Measurements from ENCODE around the gene IGDCC3. TPM values are rescaled to one million over a fixed set of nuclear protein-coding genes. Genes with fewer than 3 reads are reported as not detected.

Gene IGDCC3
- total and polyA plus RNA-seq, 2 experiments from 2014 or later, result not detected

DNA sequence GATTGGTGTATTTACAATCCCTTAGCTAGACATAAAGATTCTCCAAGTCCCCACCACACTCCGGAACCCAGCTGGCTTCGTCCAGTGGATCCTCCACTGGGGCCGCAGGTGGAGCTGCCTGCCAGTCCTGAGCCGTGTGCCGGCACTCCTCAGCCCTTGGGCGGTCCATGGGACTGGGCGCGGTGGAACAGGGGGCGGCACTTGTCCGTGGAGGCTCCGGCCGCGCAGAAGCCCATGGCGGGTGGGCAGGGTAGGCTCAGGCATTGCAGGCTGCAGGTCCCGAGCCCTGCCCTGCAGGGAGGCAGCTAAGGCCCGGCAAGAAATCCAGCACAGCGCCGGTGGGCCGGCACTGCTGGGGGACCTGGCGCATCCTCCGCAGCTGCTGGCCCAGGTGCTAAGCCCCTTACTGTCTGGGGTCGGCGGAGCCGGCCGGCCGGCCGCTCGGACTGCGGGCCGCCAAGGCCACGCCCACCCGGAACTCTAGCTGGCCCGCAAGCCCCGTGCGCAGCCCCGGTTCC is 76.8 kb downstream of the IGDCC3 start:
- in situ Hi-C loops (cut with MboI), result no loop called here
- 94 to 96% methylated on average over 12 to 28 of the region's 36 CpGs for WGBS, 2 experiments (ENCODE audit: low coverage in 1 of 2, low lambda C conversion rate in 2 of 2, missing lambda C conversion rate in 2 of 2)

DNA sequence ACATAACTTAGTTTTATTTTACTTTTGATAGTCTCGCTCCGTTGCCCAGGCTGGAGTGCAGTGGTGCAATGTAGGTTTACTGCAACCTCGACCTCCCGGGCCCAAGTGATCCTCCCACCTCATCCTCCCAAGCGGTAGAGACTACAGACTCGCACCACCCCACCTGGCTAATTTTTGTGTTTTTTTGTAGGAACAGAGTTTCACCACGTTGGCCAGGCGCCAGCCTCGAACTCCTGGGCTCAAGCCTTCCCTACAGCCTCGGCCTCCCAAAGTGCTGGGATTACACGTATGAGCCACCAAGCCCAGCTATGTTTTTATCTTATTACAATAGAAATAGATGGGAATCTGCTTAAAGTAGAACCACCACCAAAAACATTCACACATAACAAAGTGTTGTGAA is 79.1 kb downstream of the IGDCC3 start:
- TF ChIP-seq EZH2phosphoT487 (IDR thresholded peaks at IDR 0.05; ENCODE audit: insufficient read depth, low read depth) (no peak), EZH2 (IDR thresholded peaks at IDR 0.05; ENCODE audit: insufficient read depth, poor library complexity, severe bottlenecking) (no peak)
- no peak overlapping the region for H3K4me3 ChIP-seq
- WGBS, 2 experiments (ENCODE audit: low coverage in 1 of 2, low lambda C conversion rate in 2 of 2, missing lambda C conversion rate in 2 of 2), result 64% methylated on average over 11 of the region's 11 CpGs
- peaks cover 15% of the 10 kb centered on the region for H3F3A ChIP-seq (ENCODE audit: insufficient read depth)
- no peak overlapping the region for H2AFZ ChIP-seq
- H3K4me2 ChIP-seq (ENCODE audit: unreplicated experiment), result no peak overlapping the region
- H3K36me3 ChIP-seq (ENCODE audit: low read depth), result no peaks in the 10 kb centered on the region
- no peak overlapping the region for H3K27ac ChIP-seq
- H3K9ac ChIP-seq, result no peak overlapping the region
- in situ Hi-C loops (cut with MboI), result no loop called here
- no peaks in the 10 kb centered on the region for H3K9me3 ChIP-seq (ENCODE audit: low read depth)
- no peaks in the 10 kb centered on the region for H4K20me1 ChIP-seq (ENCODE audit: insufficient read depth)
- no peaks in the 10 kb centered on the region for H3K27me3 ChIP-seq (replicated peaks; ENCODE audit: insufficient read depth)
- H3K9me2 ChIP-seq (ENCODE audit: insufficient read depth), result no peaks in the 10 kb centered on the region
- H3K79me2 ChIP-seq (ENCODE audit: insufficient read depth), result no peaks in the 10 kb centered on the region
- peaks cover 10% of the 10 kb centered on the region for H3K4me1 ChIP-seq (ENCODE audit: insufficient read depth)
- no peak for DNase-seq

More for the DNA sequence above, 76.8 kb downstream of the IGDCC3 start:
- Histone ChIP-seq H3K9ac (no peak overlapping the region), H3K4me3 (no peak overlapping the region), H3K27me3 (replicated peaks; ENCODE audit: insufficient read depth) (no peaks in the 10 kb centered on the region), H4K20me1 (ENCODE audit: insufficient read depth) (no peaks in the 10 kb centered on the region), H3K27ac (no peak overlapping the region), H3K4me2 (ENCODE audit: unreplicated experiment) (no peak overlapping the region), H3K79me2 (ENCODE audit: insufficient read depth) (no peaks in the 10 kb centered on the region), H2AFZ (no peak overlapping the region), H3K36me3 (ENCODE audit: low read depth) (no peaks in the 10 kb centered on the region), H3F3A (ENCODE audit: insufficient read depth) (peaks cover 26% of the 10 kb centered on the region), H3K4me1 (ENCODE audit: insufficient read depth) (peaks cover 10% of the 10 kb centered on the region), H3K9me3 (ENCODE audit: low read depth) (no peaks in the 10 kb centered on the region), H3K9me2 (ENCODE audit: insufficient read depth) (no peaks in the 10 kb centered on the region)
- TF ChIP-seq EZH2phosphoT487 (IDR thresholded peaks at IDR 0.05; ENCODE audit: insufficient read depth, low read depth) (no peak), EZH2 (IDR thresholded peaks at IDR 0.05; ENCODE audit: insufficient read depth, poor library complexity, severe bottlenecking) (no peak)
- DNase-seq, result no peak

DNA sequence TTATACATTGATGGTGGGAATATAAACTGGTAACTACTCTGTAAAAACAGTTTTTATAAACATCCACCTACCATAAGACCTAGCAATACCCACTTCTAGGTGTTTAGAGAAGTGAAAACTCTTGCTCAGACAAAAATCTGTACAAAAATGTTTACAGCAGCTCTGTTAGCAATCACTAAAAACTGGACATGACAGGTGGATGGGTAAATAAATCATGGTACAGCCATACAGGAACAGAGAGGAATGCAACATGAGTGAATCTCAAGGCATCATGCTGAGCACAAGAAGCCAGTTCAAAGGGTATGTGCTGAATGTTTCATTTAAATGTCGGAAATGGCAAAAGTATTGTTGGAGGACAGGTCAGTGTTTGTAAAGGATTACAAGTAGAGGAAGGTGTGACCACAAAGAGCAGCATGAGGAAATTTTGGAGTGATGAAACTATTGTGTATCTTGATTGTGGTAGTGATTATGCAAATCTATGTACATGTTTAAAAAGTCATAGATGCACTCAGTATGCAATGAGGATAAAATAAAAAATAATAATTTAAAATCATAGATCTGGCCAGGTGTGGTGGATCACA is 84.8 kb downstream of the IGDCC3 start:
- no peak overlapping the region for H3K4me3 ChIP-seq
- H3K4me1 ChIP-seq (ENCODE audit: insufficient read depth), result peaks cover 5% of the 10 kb centered on the region
- no peaks in the 10 kb centered on the region for H3K9me2 ChIP-seq (ENCODE audit: insufficient read depth)
- no peak overlapping the region for H2AFZ ChIP-seq
- no peak overlapping the region for H3K9ac ChIP-seq
- WGBS, 2 experiments (ENCODE audit: low coverage in 1 of 2, low lambda C conversion rate in 2 of 2, missing lambda C conversion rate in 2 of 2), result 26 to 36% methylated on average over 1 of the region's 1 CpG
- no peaks in the 10 kb centered on the region for H3K27me3 ChIP-seq (replicated peaks; ENCODE audit: insufficient read depth)
- no peaks in the 10 kb centered on the region for H4K20me1 ChIP-seq (ENCODE audit: insufficient read depth)
- H3K27ac ChIP-seq, result no peak overlapping the region
- no peaks in the 10 kb centered on the region for H3K79me2 ChIP-seq (ENCODE audit: insufficient read depth)
- no peak for TF ChIP-seq EZH2 (IDR thresholded peaks at IDR 0.05; ENCODE audit: insufficient read depth, poor library complexity, severe bottlenecking)
- TF ChIP-seq EZH2phosphoT487 (IDR thresholded peaks at IDR 0.05; ENCODE audit: insufficient read depth, low read depth), result no peak
- no peak for DNase-seq
- peaks cover 18% of the 10 kb centered on the region for H3F3A ChIP-seq (ENCODE audit: insufficient read depth)
- H3K36me3 ChIP-seq (ENCODE audit: low read depth), result no peaks in the 10 kb centered on the region
- H3K4me2 ChIP-seq (ENCODE audit: unreplicated experiment), result no peak overlapping the region
- no peaks in the 10 kb centered on the region for H3K9me3 ChIP-seq (ENCODE audit: low read depth)
- in situ Hi-C loops (cut with MboI), result no loop called here

DNA sequence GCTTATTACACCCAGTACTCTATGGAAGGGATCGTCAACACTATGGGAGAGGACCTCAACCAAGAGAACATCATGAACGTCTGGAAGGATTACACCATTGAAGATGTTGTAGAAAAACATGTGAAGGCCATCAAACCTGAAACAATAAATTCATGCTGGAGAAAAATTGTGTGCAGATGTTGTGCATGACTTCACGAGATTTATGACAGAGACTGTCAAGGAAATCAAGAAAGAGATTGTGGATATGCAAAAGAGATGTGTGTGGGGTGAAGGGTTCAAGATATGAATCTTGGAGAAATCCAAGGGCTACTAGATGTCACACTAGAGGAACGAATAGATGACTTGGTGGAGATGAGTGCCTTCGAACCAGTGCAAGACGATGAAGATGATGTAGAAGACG is 87.6 kb downstream of the IGDCC3 start:
- WGBS, 2 experiments (ENCODE audit: low coverage in 1 of 2, low lambda C conversion rate in 2 of 2, missing lambda C conversion rate in 2 of 2), result 69 to 77% methylated on average over 7 of the region's 7 CpGs
- no peaks in the 10 kb centered on the region for H3K27me3 ChIP-seq (replicated peaks; ENCODE audit: insufficient read depth)
- H3K4me3 ChIP-seq, result no peak overlapping the region
- H3K9me3 ChIP-seq (ENCODE audit: low read depth), result no peaks in the 10 kb centered on the region
- DNase-seq, result no peak
- no peaks in the 10 kb centered on the region for H3K79me2 ChIP-seq (ENCODE audit: insufficient read depth)
- H3K4me2 ChIP-seq (ENCODE audit: unreplicated experiment), result no peak overlapping the region
- peaks cover 22% of the 10 kb centered on the region for H3F3A ChIP-seq (ENCODE audit: insufficient read depth)
- in situ Hi-C loops (cut with MboI), result no loop called here
- H3K9ac ChIP-seq, result no peak overlapping the region
- TF ChIP-seq EZH2 (IDR thresholded peaks at IDR 0.05; ENCODE audit: insufficient read depth, poor library complexity, severe bottlenecking) (no peak), EZH2phosphoT487 (IDR thresholded peaks at IDR 0.05; ENCODE audit: insufficient read depth, low read depth) (no peak)
- H4K20me1 ChIP-seq (ENCODE audit: insufficient read depth), result no peaks in the 10 kb centered on the region
- H3K36me3 ChIP-seq (ENCODE audit: low read depth), result no peaks in the 10 kb centered on the region
- no peak overlapping the region for H2AFZ ChIP-seq
- H3K27ac ChIP-seq, result no peak overlapping the region
- H3K4me1 ChIP-seq (ENCODE audit: insufficient read depth), result peaks cover 8% of the 10 kb centered on the region
- no peaks in the 10 kb centered on the region for H3K9me2 ChIP-seq (ENCODE audit: insufficient read depth)
